BJ (cell line): ENCODE results near the gene PCDHGA6. TPM values are rescaled to one million over a fixed set of nuclear protein-coding genes. Genes with fewer than 3 reads are reported as not detected.
A peak's percentile ranks its signal among the peaks of the same experiment; 100 is the strongest.

Experiments used
- CTCF ChIA-PET: fragments of 350-600 bp; formaldehyde crosslinking; extraction: SDS; loops from one replicate; lab custom pipeline; 2021; ENCODE audit warnings: antibody characterized with exemption, inconsistent platforms; lab: Yijun Ruan, JAX
- POLR2A ChIA-PET: fragments of 300-600 bp; sonication (Branson Sonifier 250); formaldehyde crosslinking; extraction: SDS; loops from one replicate; lab custom pipeline; 2021; ENCODE audit warnings: antibody characterized with exemption; lab: Charles Lee
- DNase-seq: peaks from one replicate; pipeline ENCODE4 v3.0.0-alpha.2; 2011; ENCODE audit warnings: low read depth
- H3K27me3 ChIP-seq: 2 replicates; pipeline ENCODE4 v1.6.0; 2011; ENCODE audit warnings: low read length; ENCODE audit not compliant: control insufficient read depth, insufficient read depth
- H3K36me3 ChIP-seq: 2 replicates; pipeline ENCODE4 v1.5.1; 2011; ENCODE audit warnings: low read length; ENCODE audit not compliant: control insufficient read depth, insufficient read depth
- H3K4me3 ChIP-seq: 2 replicates; pipeline ENCODE4 v1.5.1; 2011; ENCODE audit warnings: low read depth, mild to moderate bottlenecking, control low read depth, low read length
- polyA plus RNA-seq: library from polyadenylated mRNA; depleted of rRNA; stranded (reverse); fragments of >200 nt; gene quantifications from 2 replicates; pipeline ENCODE4 v1.2.3, GENCODE V29; 2011
- TF ChIP-seq, protein P1 (sequence below): IDR thresholded peaks from 2 replicates; pipeline ENCODE4 v1.5.1; 2011; ENCODE audit warnings: low read depth, mild to moderate bottlenecking, control low read depth, inconsistent platforms, low read length, moderate library complexity; ENCODE audit not compliant: insufficient read depth

Gene PCDHGA6
- polyA plus RNA-seq, 1 experiment, result 4.3 TPM

DNA sequence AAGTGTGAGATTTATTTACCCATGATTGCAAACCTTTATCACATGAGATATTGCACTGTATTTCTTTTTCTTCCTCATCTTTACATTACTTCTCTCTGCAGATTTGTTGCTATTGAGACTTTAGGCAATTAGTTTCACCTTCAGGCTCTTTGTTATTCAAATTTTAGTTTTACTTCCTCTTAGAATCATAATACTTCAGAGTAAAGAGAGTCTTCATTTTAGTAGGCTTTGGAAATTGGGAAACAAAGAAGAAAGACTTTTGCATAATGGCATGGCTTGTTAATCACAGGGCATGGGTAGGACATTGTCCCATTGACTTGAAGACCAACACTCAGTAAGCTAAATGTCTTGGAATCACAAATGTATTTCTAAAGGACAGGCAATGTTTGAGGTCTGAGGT is 11.0 kb upstream of the PCDHGA6 start:
- no peak for DNase-seq
- CTCF ChIA-PET, result interaction anchor here (1.0 to 2.4 kb wide), 2 partner anchors 9 to 201 kb away, joined by 3 to 17 read pairs; no protein-coding TSS in a partner anchor
- POLR2A ChIA-PET, result no interaction called here
- Histone ChIP-seq H3K27me3 (peaks cover 2% of the 10 kb centered on the region; the same call in 1 of the 2 replicates), H3K36me3 (no peaks in the 10 kb centered on the region), H3K4me3 (no peak overlapping the region)
- TF ChIP-seq, protein P1, sequence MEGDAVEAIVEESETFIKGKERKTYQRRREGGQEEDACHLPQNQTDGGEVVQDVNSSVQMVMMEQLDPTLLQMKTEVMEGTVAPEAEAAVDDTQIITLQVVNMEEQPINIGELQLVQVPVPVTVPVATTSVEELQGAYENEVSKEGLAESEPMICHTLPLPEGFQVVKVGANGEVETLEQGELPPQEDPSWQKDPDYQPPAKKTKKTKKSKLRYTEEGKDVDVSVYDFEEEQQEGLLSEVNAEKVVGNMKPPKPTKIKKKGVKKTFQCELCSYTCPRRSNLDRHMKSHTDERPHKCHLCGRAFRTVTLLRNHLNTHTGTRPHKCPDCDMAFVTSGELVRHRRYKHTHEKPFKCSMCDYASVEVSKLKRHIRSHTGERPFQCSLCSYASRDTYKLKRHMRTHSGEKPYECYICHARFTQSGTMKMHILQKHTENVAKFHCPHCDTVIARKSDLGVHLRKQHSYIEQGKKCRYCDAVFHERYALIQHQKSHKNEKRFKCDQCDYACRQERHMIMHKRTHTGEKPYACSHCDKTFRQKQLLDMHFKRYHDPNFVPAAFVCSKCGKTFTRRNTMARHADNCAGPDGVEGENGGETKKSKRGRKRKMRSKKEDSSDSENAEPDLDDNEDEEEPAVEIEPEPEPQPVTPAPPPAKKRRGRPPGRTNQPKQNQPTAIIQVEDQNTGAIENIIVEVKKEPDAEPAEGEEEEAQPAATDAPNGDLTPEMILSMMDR, result no peak

DNA sequence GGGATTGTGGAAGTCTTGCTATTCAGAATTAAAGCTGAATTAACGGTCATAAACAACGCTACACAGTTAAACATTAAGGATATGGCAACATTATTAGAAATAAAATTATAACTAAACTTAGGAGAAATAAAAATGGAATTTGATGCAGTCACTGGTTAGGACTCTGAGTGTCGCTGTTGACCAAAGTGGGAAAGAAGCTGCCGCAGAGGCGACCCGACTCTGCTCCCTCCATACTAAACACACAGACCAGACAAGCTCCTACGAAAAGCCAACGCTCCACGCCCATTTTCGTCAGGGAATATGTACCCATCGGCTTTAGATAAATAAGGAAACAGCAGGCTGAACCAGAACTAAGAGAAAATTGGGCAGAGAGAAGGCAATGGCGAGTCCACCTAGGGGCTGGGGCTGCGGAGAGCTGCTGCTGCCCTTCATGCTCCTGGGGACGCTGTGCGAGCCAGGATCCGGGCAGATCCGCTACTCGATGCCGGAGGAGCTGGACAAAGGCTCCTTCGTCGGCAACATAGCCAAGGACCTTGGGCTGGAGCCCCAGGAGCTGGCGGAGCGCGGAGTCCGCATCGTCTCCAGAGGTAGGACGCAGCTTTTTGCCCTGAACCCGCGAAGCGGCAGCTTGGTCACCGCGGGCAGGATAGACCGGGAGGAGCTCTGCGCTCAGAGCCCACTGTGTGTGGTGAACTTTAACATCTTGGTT is 9.6 kb upstream of the PCDHGA6 start, which contains the start of gene PCDHGA5:
Gene PCDHGA5 (plus strand): TSS at position 211 of the 709 bp plus-strand sequence. CDS start 169 bp downstream, at position 380.
- no peak for DNase-seq
- ChIA-PET POLR2A (no interaction called here), CTCF (interaction anchor here (0.6 to 2.6 kb wide), 19 partner anchors 9 to 228 kb away, joined by 3 to 17 read pairs (median 4); partner anchors contain the start of genes PCDHGA10, PCDHGA11, PCDHGA4 and PCDHGA6)
- Histone ChIP-seq H3K27me3 (peaks cover 2% of the 10 kb centered on the region; the same call in 1 of the 2 replicates), H3K36me3 (no peaks in the 10 kb centered on the region), H3K4me3 (peak within 1 kb of the TSS; percentile 30)
- TF ChIP-seq, protein P1, result peak; percentile 32; the same call in 1 of the 2 replicates

DNA sequence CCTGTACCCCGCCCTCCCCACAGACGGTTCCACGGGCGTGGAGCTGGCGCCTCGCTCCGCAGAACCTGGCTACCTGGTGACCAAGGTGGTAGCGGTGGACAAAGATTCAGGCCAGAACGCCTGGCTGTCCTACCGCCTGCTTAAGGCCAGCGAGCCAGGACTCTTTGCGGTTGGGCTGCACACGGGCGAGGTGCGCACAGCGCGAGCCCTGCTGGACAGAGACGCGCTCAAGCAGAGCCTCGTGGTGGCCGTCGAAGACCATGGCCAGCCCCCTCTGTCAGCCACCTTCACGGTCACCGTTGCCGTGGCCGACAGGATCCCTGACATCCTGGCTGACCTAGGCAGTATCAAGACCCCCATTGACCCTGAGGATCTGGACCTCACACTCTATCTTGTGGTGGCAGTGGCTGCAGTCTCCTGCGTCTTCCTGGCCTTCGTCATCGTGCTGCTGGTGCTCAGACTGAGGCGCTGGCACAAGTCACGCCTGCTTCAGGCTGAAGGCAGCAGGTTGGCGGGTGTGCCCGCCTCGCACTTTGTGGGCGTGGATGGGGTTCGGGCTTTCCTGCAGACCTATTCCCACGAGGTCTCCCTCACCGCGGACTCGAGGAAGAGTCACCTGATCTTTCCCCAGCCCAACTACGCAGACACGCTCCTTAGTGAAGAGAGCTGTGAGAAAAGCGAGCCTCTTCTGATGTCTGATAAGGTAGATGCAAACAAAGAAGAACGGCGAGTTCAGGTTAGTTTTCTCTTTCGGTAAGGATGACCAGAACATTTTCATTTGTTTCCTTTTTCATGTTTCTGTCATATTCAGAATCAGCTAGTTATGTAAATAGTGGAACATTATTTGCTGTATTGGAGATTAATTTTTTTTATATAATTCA is 7.4 kb upstream of the PCDHGA6 start:
- peaks cover 2% of the 10 kb centered on the region; the same call in 1 of the 2 replicates for H3K27me3 ChIP-seq
- TF ChIP-seq, protein P1, result no peak
- CTCF ChIA-PET, result interaction anchor here (0.6 to 1.4 kb wide), 3 partner anchors 10 to 424 kb away, joined by 3 read pairs; partner anchors contain the start of gene PCDHGA12
- H3K4me3 ChIP-seq, result no peak overlapping the region
- no peaks in the 10 kb centered on the region for H3K36me3 ChIP-seq
- no peak for DNase-seq
- POLR2A ChIA-PET, result no interaction called here

DNA sequence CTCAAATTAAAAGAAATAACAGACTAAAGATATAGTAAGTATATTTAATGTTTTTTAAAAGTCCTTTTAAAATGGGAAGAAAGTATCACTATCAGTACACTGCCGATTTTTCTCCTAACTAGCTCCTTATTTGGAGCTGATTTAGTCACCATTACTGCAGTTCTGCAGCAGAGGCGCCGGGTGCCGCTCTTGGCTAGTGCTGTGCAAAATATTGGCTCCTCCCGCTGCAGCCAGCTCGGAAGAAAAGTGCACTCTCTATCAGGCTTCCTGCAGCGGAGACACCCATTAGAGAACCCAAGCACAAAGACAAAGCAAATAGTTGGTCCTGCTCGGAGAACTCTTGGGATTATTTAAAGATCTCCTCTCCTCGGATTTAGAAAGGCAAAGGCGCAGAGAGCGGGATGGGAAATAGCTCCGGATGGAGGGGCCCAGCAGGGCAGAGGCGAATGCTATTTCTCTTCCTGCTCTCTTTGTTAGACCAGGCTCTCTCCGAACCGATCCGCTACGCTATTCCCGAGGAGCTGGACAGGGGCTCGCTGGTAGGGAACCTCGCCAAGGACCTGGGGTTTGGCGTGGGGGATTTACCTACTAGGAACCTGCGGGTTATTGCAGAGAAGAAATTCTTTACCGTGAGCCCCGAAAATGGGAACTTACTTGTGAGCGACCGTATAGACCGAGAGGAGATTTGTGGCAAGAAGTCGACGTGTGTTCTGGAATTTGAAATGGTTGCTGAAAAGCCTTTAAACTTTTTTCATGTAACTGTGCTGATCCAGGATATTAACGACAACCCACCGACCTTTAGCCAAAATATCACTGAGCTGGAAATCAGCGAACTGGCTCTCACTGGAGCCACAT is 3.5 kb upstream of the PCDHGA6 start, which contains the start of gene PCDHGB3:
Gene PCDHGB3 (plus strand): TSS at position 249 of the 855 bp plus-strand sequence. CDS start 153 bp downstream, at position 402.
- ChIA-PET POLR2A (interaction anchor here (0.6 kb wide), 1 partner anchor 198 kb away, joined by 3 read pairs; no protein-coding TSS in a partner anchor), CTCF (interaction anchor here (0.8 to 3.5 kb wide), 30 partner anchors 10 to 197 kb away, joined by 3 to 18 read pairs (median 4); partner anchors contain the start of genes PCDHB12, PCDHB9, PCDHGA10 and PCDHGA11)
- Histone ChIP-seq H3K27me3 (no peaks in the 10 kb centered on the region; the same call in none of the 2 replicates), H3K36me3 (no peaks in the 10 kb centered on the region), H3K4me3 (peak within 1 kb of the TSS; percentile 24)
- no peak for DNase-seq
- TF ChIP-seq, protein P1, result peak; percentile 61
